CD4-positive, alpha-beta T cell (primary cell): ENCODE data around the gene NFE2L1. TPM values are rescaled to one million over a fixed set of nuclear protein-coding genes. Genes with fewer than 3 reads are reported as not detected.
"Not testable (repeated sequence)": the region's sequence is repeated elsewhere in the genome, so short reads cannot be mapped to it uniquely, and the experiment has no call there.

Experiments
- ATAC-seq: fragments of 200-7000 bp; cut with Tn5 transposase; one replicate; pipeline ENCODE4 v1.10.0; 2022; ENCODE audit warnings: mild to moderate bottlenecking; ENCODE audit not compliant: poor library complexity
- CTCF ChIA-PET: fragments of 350-600 bp; sonication (Branson Sonifier 250); formaldehyde crosslinking; loops from one replicate; lab custom pipeline; 2021; ENCODE audit warnings: antibody characterized with exemption, inconsistent platforms; lab: Charles Lee
- POLR2A ChIA-PET: fragments of 350-600 bp; sonication (Branson Sonifier 250); formaldehyde crosslinking; loops from one replicate; lab custom pipeline; 2021; ENCODE audit warnings: antibody characterized with exemption, inconsistent platforms; lab: Charles Lee
- DNase-seq, 14 experiments: peaks; one replicate each; pipeline ENCODE4 v3.0.0-alpha.2; 2013 to 2020; ENCODE audit warnings: mixed read lengths in 2 of 14
- H3K27ac ChIP-seq, 2 donors: one replicate each; pipeline versions ENCODE4 v1.5.1 to v1.7.0; 2013; ENCODE audit warnings: low read length in 2 of 2, low read depth in 1 of 2, mild to moderate bottlenecking in 1 of 2
- H3K27me3 ChIP-seq, 2 experiments: 1 replicate in 1 of 2; 2 replicates in 1 of 2; pipeline versions ENCODE4 v1.6.1 to v1.7.0; 2013; ENCODE audit warnings: low read length in 2 of 2, control low read depth in 1 of 2, mild to moderate bottlenecking in 1 of 2, moderate library complexity in 1 of 2; ENCODE audit not compliant: insufficient read depth in 2 of 2, control insufficient read depth in 1 of 2
- H3K36me3 ChIP-seq: one replicate; pipeline ENCODE4 v1.6.1; 2013; ENCODE audit warnings: low read length, control low read depth; ENCODE audit not compliant: insufficient read depth
- H3K4me1 ChIP-seq: one replicate; pipeline ENCODE4 v1.6.1; 2013; ENCODE audit warnings: low read length, control low read depth; ENCODE audit not compliant: insufficient read depth
- H3K4me3 ChIP-seq: one replicate; pipeline ENCODE4 v1.5.1; 2013; ENCODE audit warnings: mild to moderate bottlenecking, low read length, moderate library complexity
- H3K9me3 ChIP-seq, 2 experiments: 1 replicate in 1 of 2; 2 replicates in 1 of 2; pipeline versions ENCODE4 v1.6.1 to v1.7.0; 2013; ENCODE audit warnings: low read length in 2 of 2, mild to moderate bottlenecking in 2 of 2, control low read depth in 1 of 2, moderate library complexity in 1 of 2; ENCODE audit not compliant: control insufficient read depth in 1 of 2, insufficient read depth in 1 of 2
- H3K27ac Mint-ChIP-seq: one replicate; pipeline ENCODE4 v1.8.0; 2020; ENCODE audit warnings: mixed read lengths
- H3K27me3 Mint-ChIP-seq: one replicate; pipeline ENCODE4 v1.8.0; 2021; ENCODE audit warnings: mixed read lengths
- H3K36me3 Mint-ChIP-seq: one replicate; pipeline ENCODE4 v1.8.0; 2021; ENCODE audit warnings: low read depth, mixed read lengths
- H3K4me1 Mint-ChIP-seq: one replicate; pipeline ENCODE4 v1.8.0; 2021; ENCODE audit warnings: low read depth, mixed read lengths
- H3K4me3 Mint-ChIP-seq: one replicate; pipeline ENCODE4 v1.8.0; 2020; ENCODE audit warnings: mild to moderate bottlenecking, mixed read lengths
- H3K9me3 Mint-ChIP-seq: one replicate; pipeline ENCODE4 v1.8.0; 2020; ENCODE audit warnings: mixed read lengths
- intact Hi-C, 2 experiments: fragments of 100-400 bp; cut with DNase I in 1 of 2; cut with micrococcal nuclease in 1 of 2; formaldehyde crosslinking; loops; one replicate each; pipeline versions ENCODE4 v1.15.1 to v1.9.0; 2023 to 2025; cut with DNase I, micrococcal nuclease
- total RNA-seq, 174 experiments: library from RNA in 2 of 174; stranded (reverse) in 2 of 174; gene quantifications; one replicate each; pipeline ENCODE4 v1.2.3 and lab custom pipeline; 2021 to 2026
- TF ChIP-seq, protein P1 (sequence below): fragments of 200-600 bp; IDR thresholded peaks from one replicate; pipeline ENCODE4 v1.8.0; 2022; ENCODE audit warnings: antibody characterized with exemption, mild to moderate bottlenecking

NFE2L1 gene
- total RNA-seq, 2 experiments from 2014 or later: 28.1 to 30.6 TPM

DNA sequence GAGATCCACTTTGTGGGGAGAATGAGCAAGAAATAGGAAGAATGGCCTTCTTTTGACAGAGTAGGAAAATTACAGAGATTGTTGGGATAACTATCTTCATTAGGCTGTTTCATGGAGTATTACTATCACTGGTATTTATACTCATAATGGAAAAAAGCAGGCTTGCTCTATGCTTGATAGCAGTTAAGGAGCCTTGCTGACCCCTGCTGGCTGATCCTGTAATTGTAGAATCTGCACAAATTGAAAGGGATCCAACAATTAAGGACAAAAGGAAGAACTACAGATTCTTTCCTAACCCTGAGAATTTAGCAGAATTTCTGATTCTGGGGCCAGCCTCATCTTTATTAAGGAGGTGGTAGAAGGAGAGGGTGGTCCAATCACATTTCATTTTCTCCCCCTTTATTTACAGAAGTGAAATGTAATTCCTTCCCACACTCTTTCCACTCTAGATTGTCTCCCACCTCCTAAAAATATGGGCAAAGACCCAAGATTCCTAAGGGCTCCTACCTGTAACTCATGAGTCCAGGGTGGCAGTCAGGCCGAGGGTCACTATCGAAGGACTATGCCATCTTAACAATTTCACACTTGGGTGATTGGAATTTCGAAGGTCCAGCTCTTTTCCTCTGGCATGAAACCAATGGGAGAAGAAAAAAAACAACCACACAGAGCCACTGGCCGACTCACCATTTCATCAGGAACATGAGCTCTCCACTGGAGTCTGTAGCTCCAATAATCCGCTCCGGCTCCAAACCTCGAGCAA is 26.3 kb downstream of the NFE2L1 start:
- Mint-ChIP-seq H3K27ac (no peak overlapping the region), H3K36me3 (peaks cover 52% of the 10 kb centered on the region)

DNA sequence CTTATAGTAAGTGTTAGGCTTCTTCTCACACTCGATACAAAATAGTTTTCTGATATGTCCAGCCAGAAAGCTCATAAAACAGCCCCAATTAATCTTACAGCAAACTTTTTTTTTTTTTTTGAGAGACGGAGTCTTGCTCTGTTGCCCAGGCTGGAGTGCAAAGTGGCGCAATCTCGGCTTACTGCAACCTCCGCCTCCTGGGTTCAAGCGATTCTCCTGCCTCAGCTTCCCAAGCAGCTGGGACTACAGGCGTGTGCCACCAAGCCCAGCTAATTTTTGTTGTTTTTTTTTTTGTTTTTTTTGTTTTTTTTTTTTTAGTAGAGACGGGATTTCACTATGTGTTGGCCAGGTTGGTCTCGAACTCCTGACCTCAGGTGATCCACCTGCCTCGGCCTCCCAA is 29.0 kb downstream of the NFE2L1 start:
- H3K36me3 Mint-ChIP-seq: peaks cover 32% of the 10 kb centered on the region
- ATAC-seq, H3K27ac ChIP-seq, H3K27me3 ChIP-seq, H3K9me3 Mint-ChIP-seq, H3K4me3 ChIP-seq, H3K9me3 ChIP-seq, H3K4me1 ChIP-seq, H3K4me1 Mint-ChIP-seq, H3K27me3 Mint-ChIP-seq, DNase-seq, H3K27ac Mint-ChIP-seq, intact Hi-C loops, CTCF ChIA-PET, POLR2A ChIA-PET, H3K4me3 Mint-ChIP-seq: not testable (repeated sequence)
- peaks cover 27% of the 10 kb centered on the region for H3K36me3 ChIP-seq

More for the DNA sequence above, 26.3 kb downstream of the NFE2L1 start:
- H3K27me3 ChIP-seq: no peaks in the 10 kb centered on the region
- H3K27me3 Mint-ChIP-seq: no peaks in the 10 kb centered on the region
- intact Hi-C loops: loop anchor here (1.0 to 2.0 kb wide), 5 partner anchors 26 to 125 kb away; partner anchors contain the start of genes COPZ2 (in 1 of the 2) and NFE2L1 (in 1 of the 2)
- ATAC-seq (peak; percentile 86), DNase-seq (peak; percentile 55 to 84 (median 70))
- no peaks in the 10 kb centered on the region for H3K4me1 Mint-ChIP-seq
- H3K4me3 Mint-ChIP-seq: no peak overlapping the region
- H3K9me3 Mint-ChIP-seq: no peaks in the 10 kb centered on the region
- TF ChIP-seq, protein P1, sequence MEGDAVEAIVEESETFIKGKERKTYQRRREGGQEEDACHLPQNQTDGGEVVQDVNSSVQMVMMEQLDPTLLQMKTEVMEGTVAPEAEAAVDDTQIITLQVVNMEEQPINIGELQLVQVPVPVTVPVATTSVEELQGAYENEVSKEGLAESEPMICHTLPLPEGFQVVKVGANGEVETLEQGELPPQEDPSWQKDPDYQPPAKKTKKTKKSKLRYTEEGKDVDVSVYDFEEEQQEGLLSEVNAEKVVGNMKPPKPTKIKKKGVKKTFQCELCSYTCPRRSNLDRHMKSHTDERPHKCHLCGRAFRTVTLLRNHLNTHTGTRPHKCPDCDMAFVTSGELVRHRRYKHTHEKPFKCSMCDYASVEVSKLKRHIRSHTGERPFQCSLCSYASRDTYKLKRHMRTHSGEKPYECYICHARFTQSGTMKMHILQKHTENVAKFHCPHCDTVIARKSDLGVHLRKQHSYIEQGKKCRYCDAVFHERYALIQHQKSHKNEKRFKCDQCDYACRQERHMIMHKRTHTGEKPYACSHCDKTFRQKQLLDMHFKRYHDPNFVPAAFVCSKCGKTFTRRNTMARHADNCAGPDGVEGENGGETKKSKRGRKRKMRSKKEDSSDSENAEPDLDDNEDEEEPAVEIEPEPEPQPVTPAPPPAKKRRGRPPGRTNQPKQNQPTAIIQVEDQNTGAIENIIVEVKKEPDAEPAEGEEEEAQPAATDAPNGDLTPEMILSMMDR: peak; percentile 85
- H3K4me3 ChIP-seq: no peak overlapping the region
- peaks cover 43% of the 10 kb centered on the region for H3K36me3 ChIP-seq
- ChIA-PET CTCF (interaction anchor here (0.7 to 4.0 kb wide), 6 partner anchors 8 to 562 kb away, joined by 3 to 37 read pairs (median 4); partner anchors contain the start of gene CDK5RAP3), POLR2A (interaction anchor here (0.7 to 0.9 kb wide), 2 partner anchors 25 to 27 kb away, joined by 3 read pairs; no protein-coding TSS in a partner anchor)
- H3K27ac ChIP-seq: no peak overlapping the region
- no peaks in the 10 kb centered on the region for H3K4me1 ChIP-seq
- H3K9me3 ChIP-seq: no peaks in the 10 kb centered on the region

DNA sequence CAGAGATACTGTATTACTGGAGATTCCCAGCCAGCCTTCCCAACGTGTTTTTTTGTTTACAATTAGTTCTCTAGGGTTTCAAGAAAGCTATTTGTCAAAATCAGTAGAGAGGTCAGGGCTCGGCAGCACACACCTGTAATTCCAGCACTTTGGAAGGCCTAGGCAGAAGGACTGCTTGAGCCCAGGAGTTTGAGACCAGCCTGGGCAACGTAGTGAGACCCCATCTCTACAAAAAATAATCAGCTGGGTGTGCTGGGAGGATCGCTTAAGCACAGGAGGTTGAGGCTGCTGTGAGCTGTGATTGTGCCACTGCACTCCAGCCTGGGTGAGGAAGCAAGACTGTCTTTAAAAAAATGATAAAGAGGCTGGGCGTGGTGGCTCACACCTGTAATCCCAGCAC is 33.7 kb downstream of the NFE2L1 start:
- Histone ChIP-seq H3K36me3 (peaks cover under 1% of the 10 kb centered on the region), H3K27me3 (no peaks in the 10 kb centered on the region), H3K9me3 (no peaks in the 10 kb centered on the region), H3K4me1 (no peaks in the 10 kb centered on the region), H3K27ac (no peak overlapping the region), H3K4me3 (no peak overlapping the region)
- Mint-ChIP-seq H3K4me1 (peaks cover 10% of the 10 kb centered on the region), H3K4me3 (no peak overlapping the region), H3K9me3 (no peaks in the 10 kb centered on the region), H3K36me3 (peaks cover 2% of the 10 kb centered on the region), H3K27me3 (no peaks in the 10 kb centered on the region), H3K27ac (no peak overlapping the region)
- intact Hi-C loops: loop anchor here in 1 of 2 experiments (2.0 to 5.0 kb wide), 2 partner anchors 510 to 537 kb away; partner anchors contain the start of genes HOXB3 and HOXB5
- POLR2A ChIA-PET: interaction anchor here (1.5 kb wide), 1 partner anchor 50 kb away, joined by 3 read pairs; no protein-coding TSS in a partner anchor
- no peak for ATAC-seq
- DNase-seq: no peak
- TF ChIP-seq, protein P1: no peak
- CTCF ChIA-PET: interaction anchor here (0.8 to 2.5 kb wide), 2 partner anchors 26 to 33 kb away, joined by 3 to 9 read pairs; partner anchors contain the start of gene SNX11
